Right forelimb (tissue), 1 donor: ENCODE data around the gene ARFGAP2.

Experiments used
- DNase-seq: peaks from one replicate; pipeline ENCODE4 v3.0.0-alpha.2; 2018

Gene ARFGAP2

DNA sequence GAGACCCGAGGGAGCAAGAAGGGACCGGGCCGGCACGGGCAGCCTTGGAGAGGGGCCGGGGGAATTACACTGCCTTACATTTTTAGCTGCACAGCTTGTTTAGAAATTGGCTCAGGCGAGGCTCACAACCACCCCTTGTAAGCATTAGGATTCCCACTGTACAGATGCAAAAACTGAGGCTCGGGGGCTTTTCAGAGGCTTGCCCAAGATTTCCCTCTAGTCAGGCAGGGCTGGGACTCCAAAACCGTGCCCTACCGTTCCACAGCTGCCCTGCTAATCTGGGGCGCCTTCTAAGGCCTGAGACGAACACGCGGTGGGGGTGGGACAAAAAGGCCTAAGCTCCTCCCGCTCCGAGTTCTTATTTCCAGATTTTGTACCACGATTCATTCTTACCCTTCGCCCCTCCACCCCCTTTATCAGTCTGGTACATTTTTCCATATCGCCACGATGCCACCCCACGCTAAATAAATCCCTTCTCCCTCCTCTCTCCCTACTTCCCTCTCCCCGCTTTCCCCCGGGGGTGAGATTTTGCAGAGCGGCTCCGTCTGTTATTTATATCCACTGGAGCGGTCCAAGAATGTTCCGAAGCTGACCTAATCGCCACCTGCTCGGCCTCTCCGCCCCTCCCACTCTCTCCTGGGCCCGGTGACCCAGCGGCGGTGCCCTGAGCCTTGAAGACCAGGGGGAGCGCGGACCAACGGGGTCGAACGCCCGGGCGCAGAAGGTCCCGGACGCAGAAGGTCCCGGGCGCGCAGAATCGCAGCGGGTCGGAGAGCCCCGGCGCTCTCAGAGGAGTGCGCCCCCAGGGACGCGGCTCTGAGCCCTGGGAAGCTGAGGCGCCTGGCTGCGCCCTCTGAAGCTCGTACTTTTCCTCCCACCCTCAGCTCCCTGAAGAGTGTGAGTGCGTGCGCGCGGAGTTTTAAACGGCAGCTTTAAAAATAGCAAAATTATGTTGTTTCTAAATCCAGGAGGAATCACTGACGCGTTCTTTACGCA, 10.3 kb upstream of the ARFGAP2 start:
- DNase-seq, result peak; percentile 66

DNA sequence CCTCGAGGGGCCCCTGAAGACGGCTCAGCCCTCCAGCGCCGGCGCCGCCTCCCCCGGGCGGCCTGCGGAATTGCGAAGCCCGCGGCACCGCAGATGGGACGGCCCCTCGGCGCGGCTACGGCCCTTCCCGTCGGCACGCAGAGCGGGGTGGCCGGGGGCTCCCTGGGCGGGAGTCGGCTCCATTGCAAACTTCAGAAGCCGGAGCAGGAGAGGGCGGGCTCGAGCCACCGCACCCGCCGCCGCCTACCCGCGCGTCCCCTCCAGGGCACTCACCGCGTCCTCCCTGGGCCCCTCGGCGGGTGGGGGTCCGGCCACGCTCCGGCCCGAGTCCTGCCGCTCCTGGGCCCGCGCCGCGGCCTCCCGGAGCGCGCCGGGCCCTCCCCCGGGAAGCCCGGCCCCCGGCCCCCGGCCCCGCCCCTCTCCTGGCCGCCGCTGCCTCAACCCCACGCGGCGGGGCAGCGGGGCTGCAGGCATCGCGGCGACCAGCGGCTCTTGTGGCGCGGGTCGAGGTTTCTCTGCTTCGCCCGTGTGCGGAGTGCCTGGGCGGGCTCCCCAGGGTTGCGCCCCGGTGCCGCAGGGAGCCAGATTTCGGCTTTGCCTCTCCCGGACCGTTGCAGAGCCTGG, 9.5 kb upstream of the ARFGAP2 start, which contains the start of gene PACSIN3:
PACSIN3 (minus strand) TSS at position 359 of the 624 bp plus-strand sequence. CDS start 3,707 bp downstream, outside the sequence.
- peak; percentile 76 for DNase-seq

DNA sequence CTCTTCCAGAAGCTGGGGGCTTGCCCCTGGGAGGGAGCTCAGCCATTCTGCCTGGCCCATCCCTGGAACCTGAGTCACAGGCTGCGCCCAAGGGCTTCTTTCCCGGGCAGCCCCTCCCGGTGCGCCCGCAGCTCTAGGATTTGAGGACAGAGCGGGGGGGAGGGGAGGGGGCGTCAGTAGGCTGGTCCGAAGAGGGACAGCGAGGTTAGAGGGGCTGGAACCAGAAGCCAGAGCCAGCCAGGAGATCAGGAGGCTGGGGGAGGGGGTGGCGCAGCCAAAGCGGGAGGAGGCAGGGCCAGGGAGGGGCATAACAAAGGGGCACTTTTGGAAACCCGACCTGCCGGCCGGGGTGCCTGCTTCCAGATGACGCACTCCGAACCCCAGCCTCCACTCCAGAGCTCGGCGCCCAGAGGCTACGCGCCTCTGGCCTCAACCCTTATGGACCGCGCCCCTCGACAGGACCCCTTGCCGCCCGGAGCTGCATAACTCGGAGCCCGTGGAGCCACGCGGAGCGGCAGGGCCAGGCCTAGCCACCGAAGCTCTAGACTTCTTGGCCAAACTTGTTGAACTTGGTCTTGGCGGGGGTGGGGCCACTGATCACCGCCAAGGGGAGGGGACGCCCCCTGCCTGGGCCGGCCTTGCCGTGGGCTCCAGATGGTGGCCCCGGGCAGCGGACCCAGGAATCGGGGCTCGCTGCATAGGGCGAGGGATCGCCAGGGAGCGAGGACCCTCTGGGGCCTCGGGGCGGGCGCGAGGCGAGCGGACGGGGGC, 8.8 kb upstream of the ARFGAP2 start:
- peak; percentile 80 for DNase-seq

DNA sequence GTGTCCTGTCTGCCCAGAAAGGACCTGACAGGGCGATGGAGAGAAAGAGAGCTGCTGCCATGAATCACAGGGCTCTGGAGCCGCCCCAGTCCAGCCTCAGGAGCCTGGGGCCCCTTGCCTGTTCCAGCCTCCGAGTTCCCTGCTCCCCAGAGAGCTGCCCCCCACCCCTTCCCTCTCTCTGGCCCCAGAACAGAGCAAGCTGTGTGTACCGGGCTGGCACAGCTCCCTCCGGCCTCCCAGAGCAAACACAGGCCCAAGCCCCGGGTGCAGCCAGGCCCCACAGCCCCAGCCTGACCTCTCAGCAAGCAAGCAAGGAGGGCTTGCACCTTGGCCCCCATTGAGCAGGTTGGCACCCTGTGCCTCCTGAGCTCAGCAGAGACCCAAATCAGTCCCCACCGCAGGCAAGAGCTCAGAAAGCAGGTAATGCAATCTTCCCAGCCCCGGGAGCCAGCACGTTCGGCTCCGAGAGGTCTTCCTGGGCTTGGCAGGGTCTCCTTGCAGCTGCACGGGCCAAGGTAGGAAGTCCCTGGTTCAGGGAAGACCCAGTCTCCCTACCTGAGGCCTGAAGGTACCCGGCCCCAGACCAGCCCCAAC, 8.1 kb upstream of the ARFGAP2 start:
- no peak for DNase-seq

DNA sequence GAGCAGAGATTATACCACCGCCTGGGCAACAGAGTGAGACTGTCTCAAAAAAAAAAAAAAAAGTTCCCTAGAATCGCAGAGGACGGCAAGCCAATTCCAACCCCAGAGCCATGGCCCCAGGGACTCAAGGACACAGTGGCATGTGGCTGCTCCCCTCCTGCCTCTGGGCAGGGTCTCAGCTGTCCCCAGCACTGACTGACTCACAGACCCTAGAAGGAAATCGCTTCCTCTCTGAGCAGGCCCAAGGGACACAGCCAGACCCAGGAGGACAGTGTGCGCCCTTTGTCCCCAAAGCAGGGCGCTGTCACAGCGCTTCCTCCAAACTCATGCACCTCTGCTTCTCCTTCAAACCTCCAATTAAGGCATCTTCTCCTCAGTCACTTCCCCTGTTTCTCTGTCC, 7.3 kb upstream of the ARFGAP2 start:
- no peak for DNase-seq

DNA sequence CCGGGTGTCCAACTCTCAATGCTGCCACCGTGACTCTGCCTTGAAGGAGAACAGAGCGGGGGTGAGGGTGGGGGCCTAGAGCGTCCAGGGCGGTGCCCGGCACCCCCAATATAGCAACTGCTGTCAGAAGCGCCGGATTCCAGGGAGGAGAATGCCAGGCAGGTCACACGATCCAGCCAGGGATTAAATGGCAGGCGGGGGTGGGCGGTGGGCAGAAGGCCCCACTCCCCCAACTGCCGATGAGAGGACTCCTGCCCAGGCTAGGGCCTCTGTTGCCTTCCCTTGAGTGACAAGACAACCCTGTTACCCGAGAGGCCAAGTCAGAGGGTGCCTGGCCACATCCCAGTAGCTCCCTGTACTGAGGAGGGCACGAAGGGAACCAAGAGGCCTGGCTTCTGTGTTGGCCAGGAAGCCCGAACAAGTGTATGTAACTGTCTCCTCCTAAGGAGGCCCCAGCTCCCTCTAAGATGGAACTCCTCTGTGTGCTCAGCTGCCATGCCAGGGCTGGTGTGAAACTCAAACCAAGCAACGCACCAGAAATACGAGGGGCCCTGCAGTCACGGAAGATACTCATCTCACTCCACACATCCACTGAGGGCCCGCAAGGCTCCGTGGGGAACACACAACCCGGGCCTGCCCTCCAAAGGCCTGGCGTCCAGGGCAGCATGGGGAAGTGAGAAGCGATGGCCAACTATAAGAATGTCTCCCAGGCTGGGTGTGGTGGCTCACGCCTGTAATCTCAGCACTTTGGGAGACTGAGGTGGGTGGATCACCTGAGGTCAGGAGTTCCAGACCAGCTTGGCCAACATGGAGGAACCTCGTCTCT, 6.6 kb upstream of the ARFGAP2 start:
- no peak for DNase-seq

DNA sequence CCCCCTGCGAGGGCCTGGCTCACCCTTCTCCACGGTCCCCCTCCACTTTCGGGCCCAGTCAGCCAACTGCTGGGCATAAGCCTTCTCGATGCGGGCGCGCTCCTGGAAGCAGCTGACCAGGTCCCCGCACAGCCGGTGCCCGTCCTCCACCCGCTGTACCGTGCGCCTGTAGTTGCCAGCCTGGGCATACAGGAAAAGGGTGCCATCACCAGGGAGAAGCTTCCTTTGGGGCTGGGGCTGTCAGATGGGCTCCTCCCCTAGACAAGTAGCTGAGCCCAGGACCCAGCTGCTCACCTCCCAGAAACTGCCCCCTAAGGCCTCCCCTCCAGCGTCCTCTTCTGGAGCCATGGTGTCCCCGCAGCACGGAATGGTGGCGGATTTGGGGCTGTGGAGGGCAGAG, 5.7 kb upstream of the ARFGAP2 start:
- DNase-seq, result no peak

DNA sequence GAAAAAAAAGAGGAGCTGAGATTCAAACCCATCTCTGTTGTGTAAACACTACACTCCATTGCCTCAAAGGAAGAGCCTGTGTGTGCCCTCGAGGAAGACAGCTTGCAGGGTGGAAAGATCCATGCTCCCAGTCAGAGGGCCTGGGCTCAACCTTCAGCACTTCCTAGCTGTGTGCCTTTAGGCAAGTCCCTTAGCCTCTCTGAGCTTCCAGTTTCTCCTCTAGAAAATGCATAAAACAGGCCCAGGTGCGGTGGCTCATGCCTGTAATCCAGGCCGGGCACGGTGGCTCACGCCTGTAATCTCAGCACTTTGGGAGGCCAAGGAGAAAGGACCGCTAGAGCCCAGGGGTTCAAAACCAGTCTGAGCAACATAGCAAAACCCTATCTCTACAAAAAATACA, 4.6 kb upstream of the ARFGAP2 start:
- DNase-seq, result no peak

DNA sequence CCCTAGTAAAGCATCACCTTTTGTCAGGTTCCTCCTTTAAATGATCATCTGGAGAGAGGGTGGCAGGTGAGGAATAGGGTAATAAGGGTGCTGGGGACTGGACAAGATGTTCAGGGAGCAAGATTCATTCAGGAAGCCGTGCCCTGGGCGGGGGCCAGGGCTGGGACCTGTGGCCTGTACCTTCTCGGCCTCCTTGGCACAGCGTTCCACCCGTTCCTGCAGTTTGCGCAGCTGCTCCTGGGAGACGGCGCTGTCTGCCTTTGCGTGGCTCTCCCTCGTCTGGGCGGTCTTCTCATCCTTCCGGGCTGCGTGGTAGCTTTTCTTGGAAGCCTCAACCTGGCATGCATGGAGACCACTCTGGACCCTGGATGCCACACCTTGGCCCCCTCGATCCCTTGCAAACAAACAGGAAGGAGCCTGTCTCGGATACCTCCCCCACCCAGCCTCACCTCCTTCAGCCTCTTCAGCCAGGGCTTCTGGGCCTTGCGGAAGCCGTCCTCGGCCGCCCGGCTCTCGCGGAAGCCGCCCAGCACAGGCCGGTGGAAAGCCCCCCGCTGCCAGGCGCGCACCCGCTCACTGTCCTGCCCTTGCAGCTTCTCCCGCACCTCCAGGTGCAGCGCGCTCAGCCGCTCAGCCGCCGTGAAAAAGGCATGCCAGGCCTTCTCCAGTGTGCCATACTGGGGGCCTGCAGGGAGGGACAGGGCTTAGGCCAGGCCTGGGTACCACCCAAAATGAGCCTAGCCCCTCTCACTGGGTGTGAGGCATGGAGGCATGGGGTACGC, 3.5 kb upstream of the ARFGAP2 start:
- no peak for DNase-seq

DNA sequence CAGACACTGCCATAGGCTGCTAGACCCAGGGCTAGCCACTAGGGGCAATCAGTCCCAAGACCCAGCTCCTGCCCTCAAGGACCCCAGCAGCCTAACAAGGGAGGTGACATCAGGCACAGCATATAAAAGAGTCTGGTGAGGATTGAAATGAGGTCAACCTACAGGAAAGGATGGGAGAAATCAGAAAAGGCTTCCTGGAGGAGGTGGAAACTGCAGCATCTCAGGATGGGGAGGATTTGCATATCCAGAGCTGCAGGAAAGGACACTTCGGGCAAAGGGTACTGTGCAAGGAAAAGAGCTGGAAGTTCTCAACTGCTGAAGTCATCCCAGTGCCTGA, 2.9 kb upstream of the ARFGAP2 start:
- no peak for DNase-seq

DNA sequence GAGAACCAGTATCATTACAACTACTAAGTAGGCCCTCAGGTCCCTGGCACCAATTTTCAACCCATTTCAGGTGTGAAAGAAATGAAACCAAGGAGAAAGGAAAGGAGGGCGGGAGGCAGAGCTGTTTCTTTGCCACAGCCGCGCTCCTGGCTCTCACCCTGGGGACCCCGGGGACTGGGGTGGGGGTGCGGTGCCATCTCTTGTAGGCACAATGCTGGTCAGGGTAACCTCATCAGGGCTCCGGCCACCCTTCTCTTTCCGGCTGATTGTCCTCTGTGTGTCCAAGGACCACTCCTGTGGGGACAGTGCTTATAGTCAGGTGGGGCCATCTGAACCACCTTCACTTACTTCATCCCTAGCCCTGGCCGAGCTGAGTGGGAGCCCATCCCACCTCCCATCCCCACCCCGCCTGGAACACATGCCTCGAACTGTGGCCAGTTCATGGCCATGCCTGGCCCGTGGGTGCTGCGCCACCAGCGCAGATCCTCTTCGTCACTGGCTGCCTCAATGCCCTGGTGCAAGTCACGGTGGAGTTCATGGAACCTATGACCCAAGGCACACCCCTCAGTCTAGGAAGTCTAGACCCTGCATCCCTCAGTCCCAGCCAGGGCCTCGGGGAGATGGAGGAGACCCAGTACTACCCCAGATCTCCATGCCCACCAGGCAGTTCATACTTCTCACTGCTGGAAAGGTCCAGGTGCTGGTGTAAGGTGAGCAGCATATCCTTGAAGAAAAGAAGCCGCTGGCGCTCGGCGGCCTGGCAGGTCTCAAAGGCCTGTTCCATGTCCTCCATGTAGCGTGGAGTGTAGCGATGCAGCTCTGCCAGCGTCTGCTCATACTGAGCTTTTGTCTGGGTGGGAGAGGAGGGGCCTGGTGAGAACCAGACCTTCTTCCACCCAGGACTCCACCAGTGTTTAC, 2.3 kb upstream of the ARFGAP2 start:
- DNase-seq, result no peak

DNA sequence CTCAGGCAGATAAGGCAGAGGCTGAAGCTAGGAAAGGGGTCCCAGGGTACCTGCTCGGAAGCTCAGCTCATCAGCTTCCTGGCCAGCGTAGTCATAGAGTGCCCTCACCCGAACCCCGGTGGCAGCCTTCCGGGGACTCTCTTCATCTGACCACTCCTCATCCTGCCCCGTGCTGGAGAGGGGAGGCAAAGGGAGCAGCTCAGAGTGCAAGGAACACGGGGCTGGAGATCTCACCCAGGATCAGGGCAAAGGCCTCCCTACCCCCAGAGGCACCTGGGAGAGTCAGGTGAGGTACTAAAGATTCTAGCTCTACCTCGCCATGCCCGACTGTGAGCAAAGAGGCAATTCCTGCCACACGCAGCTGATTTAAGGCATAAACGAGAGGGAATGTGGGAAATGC, 1.6 kb upstream of the ARFGAP2 start:
- no peak for DNase-seq

DNA sequence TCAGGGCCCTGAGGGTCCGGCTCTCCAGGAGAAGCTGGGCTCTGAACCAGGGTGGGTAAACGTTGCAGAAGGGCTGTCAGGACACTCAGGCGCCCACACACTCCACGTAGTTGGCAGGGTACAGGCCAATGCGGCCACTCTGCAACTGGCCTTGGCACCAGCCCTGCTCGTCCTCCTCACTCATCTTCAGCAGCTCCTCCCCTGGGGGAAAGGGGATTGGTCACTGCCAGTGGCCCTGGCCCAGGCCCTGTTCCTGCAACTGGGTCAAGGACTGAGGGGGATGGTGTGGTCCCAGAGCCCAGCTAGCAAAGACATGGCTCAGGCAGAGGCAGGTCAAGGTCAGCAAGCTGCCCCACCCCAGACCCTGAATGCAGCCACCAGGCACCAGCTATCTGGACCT, 1.2 kb upstream of the ARFGAP2 start:
- DNase-seq, result no peak

DNA sequence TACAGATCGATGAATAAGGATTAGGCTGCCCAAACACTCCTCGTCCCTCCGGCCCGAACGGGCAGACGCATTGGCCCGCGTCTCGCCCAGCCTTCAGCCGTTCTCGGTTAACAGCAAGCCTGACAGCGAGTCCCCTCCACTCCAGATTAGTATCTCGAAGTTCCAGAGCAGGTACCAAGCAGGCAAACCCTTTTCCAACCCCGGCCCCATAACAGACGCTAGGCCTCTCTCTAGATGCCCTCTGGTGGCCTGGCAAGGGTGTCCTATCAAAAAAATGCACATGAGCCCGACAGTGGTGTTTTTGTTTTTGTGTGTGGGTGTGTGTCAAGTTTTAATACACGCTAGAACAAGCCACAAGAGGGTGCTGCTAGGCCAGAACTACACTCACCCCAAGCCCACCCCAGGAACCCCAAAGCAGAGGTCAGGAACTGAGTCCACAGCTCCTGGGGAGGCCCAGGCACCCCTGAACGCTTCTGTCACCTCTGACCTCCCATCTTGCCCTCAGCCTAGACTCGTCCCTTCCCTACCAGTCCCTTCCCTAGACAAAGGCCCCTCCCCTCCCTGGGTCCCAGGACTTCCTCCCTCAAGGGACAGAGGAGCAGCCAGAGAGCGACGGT, 658 bp upstream of the ARFGAP2 start:
- no peak for DNase-seq

DNA sequence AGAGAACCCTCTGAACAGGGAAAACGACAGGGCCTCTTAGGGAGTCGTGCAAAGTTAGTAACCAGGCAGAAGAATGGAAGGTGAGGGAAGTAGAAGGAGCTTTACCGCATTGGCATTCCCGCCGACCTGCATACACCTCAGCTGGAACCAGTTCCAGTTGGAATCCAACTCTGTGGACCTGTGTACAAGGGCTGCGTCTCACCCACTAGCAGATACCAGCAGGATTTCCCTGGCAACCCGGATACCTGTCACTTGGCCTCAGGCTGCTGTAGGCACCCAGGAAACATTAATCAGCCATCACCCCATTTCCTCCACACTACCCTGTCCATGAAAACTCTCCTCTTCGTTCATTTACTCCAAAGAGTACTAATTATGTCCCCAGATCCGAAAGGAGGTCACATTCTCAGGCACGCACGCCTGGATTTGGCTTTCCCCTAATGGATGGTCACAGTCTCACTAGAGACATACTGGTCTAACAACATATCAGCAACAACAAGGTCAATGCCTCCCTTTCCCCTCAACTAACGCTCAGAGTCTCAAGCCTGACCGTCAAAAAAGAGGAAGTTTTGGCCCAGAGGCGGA, 842 bp downstream of the ARFGAP2 start:
- no peak for DNase-seq

DNA sequence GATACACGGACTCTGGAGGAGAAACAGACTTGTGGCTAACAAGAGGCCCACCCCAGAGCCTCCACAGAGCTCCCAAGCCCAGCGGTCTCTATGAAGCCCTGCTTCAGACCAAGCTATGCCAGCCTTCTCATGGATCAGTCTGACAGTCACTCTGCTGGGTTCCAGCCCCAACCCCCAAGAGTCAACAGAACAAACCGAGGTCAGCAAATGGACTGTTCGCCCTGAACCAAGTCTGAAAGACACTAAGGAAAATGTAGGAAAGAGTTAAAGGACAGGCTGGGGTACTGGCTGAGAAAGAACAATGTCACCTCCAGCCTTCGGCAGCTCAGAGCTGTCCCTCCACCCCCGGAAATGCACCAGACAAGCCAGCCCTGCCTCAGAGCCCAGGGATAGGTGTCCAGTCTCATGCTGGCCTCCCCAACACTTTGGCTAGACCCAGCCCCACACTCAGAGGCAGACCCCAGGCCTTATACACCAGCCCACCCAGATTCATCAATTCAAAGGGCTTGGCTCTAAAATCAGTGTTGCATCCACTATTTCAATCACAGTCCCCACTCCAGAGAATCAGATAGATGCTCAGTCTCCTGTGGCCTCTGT, 3.8 kb downstream of the ARFGAP2 start:
- DNase-seq, result no peak

DNA sequence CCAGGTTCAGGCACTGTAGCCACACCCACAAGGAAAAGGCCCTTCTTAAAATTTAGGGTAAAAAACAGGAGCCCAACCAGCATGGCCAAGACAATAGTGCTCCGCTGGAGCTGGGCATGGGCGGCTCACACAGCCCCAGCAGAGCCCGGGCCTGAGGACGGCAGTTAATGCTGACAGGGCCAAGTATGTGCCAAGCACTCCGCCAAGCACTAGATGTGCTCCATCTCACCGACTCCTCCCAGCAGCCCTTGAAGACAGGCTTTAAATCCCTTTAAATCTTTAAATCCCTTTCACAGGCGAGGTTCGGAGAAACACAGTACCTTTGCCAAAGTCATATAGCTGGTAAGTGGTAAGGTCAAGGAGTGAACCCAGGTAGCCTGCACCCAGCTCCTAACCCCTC, 4.8 kb downstream of the ARFGAP2 start:
- DNase-seq, result no peak

DNA sequence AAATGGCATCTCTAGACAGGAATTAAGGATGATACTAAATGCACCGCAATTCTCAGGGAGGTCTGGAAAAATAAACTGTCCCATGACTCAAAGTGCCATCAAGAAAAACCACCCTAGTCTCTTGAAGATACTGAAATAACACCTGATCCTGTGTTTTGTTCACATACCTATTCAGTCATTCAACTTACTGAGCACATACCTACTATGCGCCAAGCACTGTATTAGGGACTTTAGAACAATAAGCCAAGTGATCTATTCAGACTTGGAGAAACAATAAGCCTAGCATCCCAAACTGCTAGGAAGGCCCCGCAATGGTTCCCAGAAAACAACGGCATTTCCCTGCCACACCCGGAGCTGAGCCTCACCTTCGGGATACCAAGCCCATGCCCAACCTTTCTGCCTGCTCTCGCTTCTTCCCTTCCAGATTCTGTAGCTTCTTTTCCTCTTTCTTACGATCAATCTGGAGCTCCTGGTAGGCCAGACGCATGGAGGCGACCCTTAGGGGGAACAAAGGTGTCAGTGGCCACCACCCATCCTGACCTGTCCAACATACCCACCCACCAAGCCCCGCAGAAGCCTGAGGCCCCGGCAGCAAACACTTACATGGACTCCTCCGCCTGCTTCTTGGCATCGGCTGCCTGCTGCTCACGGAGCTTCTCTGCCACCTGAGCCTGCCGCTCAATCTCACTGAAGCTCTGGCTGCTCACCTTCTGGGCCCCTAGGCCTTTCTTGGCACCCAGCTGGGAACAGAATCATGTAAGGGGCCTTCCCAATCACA, 5.4 kb downstream of the ARFGAP2 start:
- no peak for DNase-seq
